ENCODE measurements around the gene NT5DC3. TPM values are rescaled to one million over a fixed set of nuclear protein-coding genes. Genes with fewer than 3 reads are reported as not detected.
A peak's percentile ranks its signal among the peaks of the same experiment; 100 is the strongest.

NT5DC3 gene
- total RNA-seq, 3 donors from 2014 or later: 3.8 to 19.9 (median 12.5) TPM

DNA sequence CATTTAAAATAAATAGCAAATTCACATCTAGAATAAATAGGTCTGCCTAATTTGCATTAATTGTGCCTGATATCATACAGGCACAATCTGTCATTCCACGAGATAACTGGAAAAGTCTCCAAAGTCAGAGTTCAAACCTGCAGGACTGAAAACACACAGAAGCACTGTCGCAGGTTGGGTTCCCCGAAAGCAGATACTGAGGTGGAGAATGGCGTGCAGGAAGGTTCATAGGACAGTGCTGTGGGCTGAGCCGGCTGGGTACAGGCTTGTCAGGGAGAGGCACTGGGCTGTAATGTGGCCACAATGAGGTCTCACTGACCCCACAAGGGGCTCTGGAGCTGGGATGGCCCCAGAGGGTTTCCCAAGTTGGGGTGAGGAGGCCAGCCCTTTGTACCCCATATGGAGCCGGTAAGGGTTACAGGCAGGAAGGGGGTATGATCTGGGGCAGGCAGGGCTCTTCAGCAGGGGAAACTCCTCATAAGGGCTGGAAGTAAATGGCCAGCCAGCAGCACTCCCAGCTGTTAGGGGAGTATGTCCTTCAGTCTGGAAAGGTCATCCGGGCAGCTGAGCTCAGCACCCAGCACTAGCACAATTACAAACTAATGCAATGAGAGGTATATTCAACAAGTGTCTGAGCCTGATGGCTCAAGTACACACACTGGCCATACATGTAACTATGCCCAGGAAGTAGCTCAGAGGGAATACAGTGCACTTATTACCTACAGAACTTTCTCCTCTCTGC lies 68.5 kb downstream of the NT5DC3 start:
- intact Hi-C loops (cut with DNase I; ENCODE audit: low total_unique reads): no loop called here
- TF ChIP-seq POLR2A (IDR thresholded peaks at IDR 0.05) (no peak), POLR2AphosphoS5 (IDR thresholded peaks at IDR 0.05) (no peak)
- TF ChIP-seq, protein P1, sequence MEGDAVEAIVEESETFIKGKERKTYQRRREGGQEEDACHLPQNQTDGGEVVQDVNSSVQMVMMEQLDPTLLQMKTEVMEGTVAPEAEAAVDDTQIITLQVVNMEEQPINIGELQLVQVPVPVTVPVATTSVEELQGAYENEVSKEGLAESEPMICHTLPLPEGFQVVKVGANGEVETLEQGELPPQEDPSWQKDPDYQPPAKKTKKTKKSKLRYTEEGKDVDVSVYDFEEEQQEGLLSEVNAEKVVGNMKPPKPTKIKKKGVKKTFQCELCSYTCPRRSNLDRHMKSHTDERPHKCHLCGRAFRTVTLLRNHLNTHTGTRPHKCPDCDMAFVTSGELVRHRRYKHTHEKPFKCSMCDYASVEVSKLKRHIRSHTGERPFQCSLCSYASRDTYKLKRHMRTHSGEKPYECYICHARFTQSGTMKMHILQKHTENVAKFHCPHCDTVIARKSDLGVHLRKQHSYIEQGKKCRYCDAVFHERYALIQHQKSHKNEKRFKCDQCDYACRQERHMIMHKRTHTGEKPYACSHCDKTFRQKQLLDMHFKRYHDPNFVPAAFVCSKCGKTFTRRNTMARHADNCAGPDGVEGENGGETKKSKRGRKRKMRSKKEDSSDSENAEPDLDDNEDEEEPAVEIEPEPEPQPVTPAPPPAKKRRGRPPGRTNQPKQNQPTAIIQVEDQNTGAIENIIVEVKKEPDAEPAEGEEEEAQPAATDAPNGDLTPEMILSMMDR (IDR thresholded peaks at IDR 0.05): no peak
- H3K4me1 ChIP-seq: no peaks in the 10 kb centered on the region

DNA sequence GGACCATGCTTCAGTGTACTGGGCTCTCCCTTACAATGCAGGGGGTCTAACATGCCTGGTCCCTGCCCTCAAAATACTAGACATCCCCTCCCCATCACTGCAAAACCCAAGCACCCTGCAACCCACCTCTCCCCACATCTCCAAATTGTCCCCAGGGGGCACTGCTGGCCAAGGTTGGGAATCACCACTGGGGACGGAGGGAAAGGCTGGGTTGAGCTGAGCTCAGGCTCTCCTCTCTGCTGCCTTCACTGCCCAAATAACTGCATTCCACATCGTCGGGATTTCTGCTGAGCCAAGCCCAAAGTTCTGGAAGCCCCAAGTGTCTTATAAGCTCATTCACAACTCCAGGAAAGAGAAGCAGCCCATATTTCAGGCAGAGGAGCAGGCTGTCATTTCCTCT lies 69.6 kb downstream of the NT5DC3 start:
- DNase-seq (ENCODE audit: low spot score in 2 of 2): no peak
- no peak overlapping the region for H3K4me3 ChIP-seq
- intact Hi-C loops (cut with DNase I; ENCODE audit: low total_unique reads): no loop called here
- H3K4me1 ChIP-seq: no peaks in the 10 kb centered on the region
- TF ChIP-seq POLR2AphosphoS5 (IDR thresholded peaks at IDR 0.05) (no peak), POLR2A (IDR thresholded peaks at IDR 0.05) (no peak)
- TF ChIP-seq, protein P1 (IDR thresholded peaks at IDR 0.05): peak in 2 of 3 donors; percentile 18 to 22
- H3K9me3 ChIP-seq: no peaks in the 10 kb centered on the region
- H3K27me3 ChIP-seq: no peaks in the 10 kb centered on the region
- H3K36me3 ChIP-seq: no peaks in the 10 kb centered on the region
- H3K27ac ChIP-seq: no peak overlapping the region

More for the DNA sequence above, 68.5 kb downstream of the NT5DC3 start:
- no peaks in the 10 kb centered on the region for H3K9me3 ChIP-seq
- H3K36me3 ChIP-seq: no peaks in the 10 kb centered on the region
- no peak overlapping the region for H3K4me3 ChIP-seq
- DNase-seq (ENCODE audit: low spot score in 2 of 2): no peak
- no peaks in the 10 kb centered on the region for H3K27me3 ChIP-seq
- peak overlapping the region in 1 of 2 donors; percentile 26 for H3K27ac ChIP-seq

DNA sequence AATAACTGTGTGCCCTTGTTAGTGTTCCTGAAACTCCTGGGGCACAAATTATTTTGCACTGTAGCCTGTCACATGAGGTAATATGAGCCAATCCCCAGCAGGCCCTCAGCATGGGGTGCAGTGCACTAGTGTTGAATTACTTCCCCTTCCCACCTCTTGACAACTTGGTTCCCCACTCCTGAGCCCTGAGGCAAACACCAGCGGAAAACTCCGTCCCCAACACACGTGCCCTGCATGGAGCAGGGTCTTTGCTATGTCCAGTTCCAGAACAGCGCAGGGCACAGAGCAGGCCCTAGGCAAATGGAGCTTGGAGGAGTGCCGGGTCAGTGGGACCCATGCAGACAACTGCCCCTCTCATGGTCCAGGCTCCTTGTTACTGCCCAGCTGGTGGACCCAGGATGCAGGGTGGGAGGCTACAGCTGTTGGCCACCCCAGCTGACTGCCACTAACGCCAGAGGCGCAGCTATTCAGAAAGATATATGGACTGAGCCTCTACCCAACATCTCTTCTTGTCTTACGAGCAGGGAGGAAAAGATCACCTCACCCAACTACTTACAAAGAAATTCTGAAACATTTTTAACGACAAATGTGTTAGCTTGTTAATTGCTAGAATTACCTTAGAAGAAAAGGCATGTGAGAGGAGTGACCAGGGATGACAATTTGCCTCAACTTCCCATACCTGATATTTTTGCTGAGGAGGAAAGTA lies 71.6 kb downstream of the NT5DC3 start:
- Histone ChIP-seq H3K27ac (no peak overlapping the region), H3K9me3 (no peaks in the 10 kb centered on the region), H3K4me1 (no peaks in the 10 kb centered on the region), H3K36me3 (no peaks in the 10 kb centered on the region), H3K4me3 (no peak overlapping the region), H3K27me3 (no peaks in the 10 kb centered on the region)
- intact Hi-C loops (cut with DNase I; ENCODE audit: low total_unique reads): loop anchor here (10.0 kb wide), 1 partner anchor 345 kb away; no protein-coding TSS in a partner anchor
- TF ChIP-seq, protein P1 (IDR thresholded peaks at IDR 0.05): no peak
- TF ChIP-seq POLR2AphosphoS5 (IDR thresholded peaks at IDR 0.05) (no peak), POLR2A (IDR thresholded peaks at IDR 0.05) (no peak)
- no peak for DNase-seq (ENCODE audit: low spot score in 2 of 2)

DNA sequence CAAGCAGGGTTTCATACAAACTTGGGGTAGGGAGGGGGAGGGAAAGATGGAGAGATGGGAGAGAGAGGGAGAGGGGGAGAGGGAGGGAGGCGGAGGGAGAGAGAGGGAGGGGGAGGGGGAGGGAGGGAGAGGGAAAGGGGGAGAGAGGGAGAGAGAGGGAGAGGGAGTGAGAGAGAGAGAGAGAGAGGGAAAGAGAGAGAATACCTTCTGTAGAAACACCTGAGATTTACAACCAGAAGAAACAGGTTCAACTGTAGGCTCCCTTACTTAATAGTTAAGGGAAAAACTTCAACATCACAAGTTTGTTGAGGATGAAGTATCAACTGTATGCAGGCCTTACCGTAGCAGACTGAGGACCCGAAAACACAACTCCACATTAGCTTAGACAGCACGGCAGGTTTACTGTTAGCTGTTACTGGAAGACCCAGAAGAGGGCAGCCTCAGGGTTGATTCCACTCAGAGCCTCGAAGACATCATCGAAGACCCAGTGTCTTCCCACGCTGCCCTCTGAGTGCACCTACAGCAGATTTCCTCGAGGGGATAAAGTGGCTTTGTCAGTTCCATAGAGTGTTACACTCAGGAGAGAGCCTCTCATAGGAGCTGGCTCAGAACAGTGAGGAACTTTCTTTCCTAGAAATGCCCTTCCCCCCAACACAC lies 72.4 kb downstream of the NT5DC3 start:
- Histone ChIP-seq H3K36me3 (no peaks in the 10 kb centered on the region), H3K4me3 (no peak overlapping the region), H3K27ac (no peak overlapping the region), H3K9me3 (no peaks in the 10 kb centered on the region), H3K27me3 (no peaks in the 10 kb centered on the region), H3K4me1 (no peaks in the 10 kb centered on the region)
- intact Hi-C loops (cut with DNase I; ENCODE audit: low total_unique reads): loop anchor here (10.0 kb wide), 1 partner anchor 346 kb away; no protein-coding TSS in a partner anchor
- TF ChIP-seq POLR2A (IDR thresholded peaks at IDR 0.05) (no peak), POLR2AphosphoS5 (IDR thresholded peaks at IDR 0.05) (no peak)
- TF ChIP-seq, protein P1 (IDR thresholded peaks at IDR 0.05): no peak
- DNase-seq (ENCODE audit: low spot score in 2 of 2): no peak

Data from breast epithelium (tissue), 4 donors.